IMR-90 (cell line): ENCODE measurements around the gene AIRE. TPM values are rescaled to one million over a fixed set of nuclear protein-coding genes. Genes with fewer than 3 reads are reported as not detected.
A peak's percentile ranks its signal among the peaks of the same experiment; 100 is the strongest.

ENCODE experiments used
- ATAC-seq: fragments of 200-7000 bp; cut with Tn5 transposase; 2 replicates; pipeline ENCODE4 v1.9.1; 2020; ENCODE audit warnings: low read depth, mild to moderate bottlenecking, moderate library complexity
- BruUV-seq: library from RNA; stranded (reverse); fragments of 400-500 nt; replicated peaks from 2 replicates; lab custom pipeline; 2021; lab: Mats Ljungman, UMichigan
- CTCF ChIA-PET: fragments of 300-600 bp; formaldehyde crosslinking; extraction: SDS; loops from one replicate; lab custom pipeline; 2021; ENCODE audit warnings: antibody characterized with exemption; lab: Yijun Ruan, JAX
- POLR2A ChIA-PET: fragments of 300-600 bp; sonication (Branson Sonifier 250); formaldehyde crosslinking; loops from one replicate; lab custom pipeline; 2022; ENCODE audit warnings: antibody characterized with exemption; ENCODE audit not compliant: unreplicated experiment; lab: Charles Lee
- DNase-seq: peaks from one replicate; pipeline ENCODE4 v3.0.0; 2013
- H2AFZ ChIP-seq: replicated peaks from 2 replicates; pipeline ENCODE3; 2013; ENCODE audit warnings: low read length, mild to moderate bottlenecking; ENCODE audit not compliant: poor library complexity
- H2AK5ac ChIP-seq: 2 replicates; pipeline ENCODE4 v1.6.1; 2013; ENCODE audit warnings: low read depth, low read length, inconsistent platforms
- H2AK9ac ChIP-seq: replicated peaks from 2 replicates; pipeline ENCODE3; 2013; ENCODE audit warnings: mild to moderate bottlenecking, low read depth, low read length, moderate library complexity; ENCODE audit not compliant: poor library complexity
- H2BK120ac ChIP-seq: 2 replicates; pipeline ENCODE4 v1.6.1; 2013; ENCODE audit warnings: low read depth, low read length, inconsistent platforms
- H2BK15ac ChIP-seq: 3 replicates; pipeline ENCODE4 v1.6.1; 2013; ENCODE audit warnings: low read depth, low read length, inconsistent platforms
- H2BK20ac ChIP-seq: 2 replicates; pipeline ENCODE4 v1.6.1; 2013; ENCODE audit warnings: low read depth, mild to moderate bottlenecking, inconsistent platforms, low read length, moderate library complexity
- H2BK5ac ChIP-seq: 2 replicates; pipeline ENCODE4 v1.6.1; 2013; ENCODE audit warnings: mild to moderate bottlenecking, low read depth, low read length, inconsistent platforms; ENCODE audit not compliant: poor library complexity, severe bottlenecking
- H3K14ac ChIP-seq: replicated peaks from 2 replicates; pipeline ENCODE4 v1.6.1; 2013; ENCODE audit warnings: low read depth, low read length, inconsistent platforms
- H3K18ac ChIP-seq: 2 replicates; pipeline ENCODE4 v1.6.1; 2013; ENCODE audit warnings: low read depth, low read length, control low read depth
- H3K23ac ChIP-seq: 2 replicates; pipeline ENCODE4 v1.6.1; 2013; ENCODE audit warnings: low read depth, low read length, inconsistent platforms
- H3K27ac ChIP-seq: 2 replicates; pipeline ENCODE4 v1.5.1; 2013; ENCODE audit warnings: mild to moderate bottlenecking, control low read depth, low read length; ENCODE audit not compliant: insufficient read depth
- H3K27me3 ChIP-seq: 2 replicates; pipeline ENCODE4 v1.6.1; 2013; ENCODE audit warnings: low read length; ENCODE audit not compliant: control insufficient read depth, insufficient read depth
- H3K36me3 ChIP-seq: 2 replicates; pipeline ENCODE4 v1.6.1; 2013; ENCODE audit warnings: low read length, mixed read lengths; ENCODE audit not compliant: control insufficient read depth, insufficient read depth
- H3K4ac ChIP-seq: 2 replicates; pipeline ENCODE4 v1.6.1; 2013; ENCODE audit warnings: low read depth, low read length, inconsistent platforms
- H3K4me1 ChIP-seq: 2 replicates; pipeline ENCODE4 v1.6.1; 2013; ENCODE audit warnings: low read length, mixed read lengths; ENCODE audit not compliant: control insufficient read depth, insufficient read depth
- H3K4me2 ChIP-seq: 2 replicates; pipeline ENCODE4 v1.6.1; 2013; ENCODE audit warnings: low read depth, mild to moderate bottlenecking, control low read depth, low read length, moderate library complexity
- H3K4me3 ChIP-seq: 2 replicates; pipeline ENCODE4 v1.5.1; 2013; ENCODE audit warnings: low read depth, mild to moderate bottlenecking, control low read depth, low read length, moderate library complexity; ENCODE audit not compliant: insufficient read depth
- H3K56ac ChIP-seq: 2 replicates; pipeline ENCODE4 v1.6.1; 2013; ENCODE audit warnings: low read length, inconsistent platforms; ENCODE audit not compliant: insufficient read depth; ENCODE audit errors: extremely low read depth
- H3K79me1 ChIP-seq, 2 experiments: 2 replicates each; pipeline ENCODE4 v1.6.1; 2013; ENCODE audit warnings: low read length in 2 of 2, inconsistent platforms in 1 of 2, low read depth in 1 of 2
- H3K9ac ChIP-seq: 2 replicates; pipeline ENCODE4 v1.6.1; 2013; ENCODE audit warnings: low read depth, low read length, control low read depth
- H3K9me1 ChIP-seq: 2 replicates; pipeline ENCODE4 v1.6.1; 2013; ENCODE audit warnings: low read length, inconsistent platforms; ENCODE audit not compliant: insufficient read depth
- H3K9me3 ChIP-seq: 2 replicates; pipeline ENCODE4 v1.6.1; 2013; ENCODE audit warnings: low read length; ENCODE audit not compliant: control insufficient read depth, insufficient read depth
- H4K20me1 ChIP-seq: 2 replicates; pipeline ENCODE4 v1.6.1; 2013; ENCODE audit warnings: low read length, inconsistent platforms; ENCODE audit not compliant: insufficient read depth
- H4K5ac ChIP-seq: 2 replicates; pipeline ENCODE4 v1.6.1; 2013; ENCODE audit warnings: mild to moderate bottlenecking, low read depth, low read length, control low read depth
- H4K8ac ChIP-seq, 2 experiments: 2 replicates each; pipeline ENCODE4 v1.6.1; 2013; ENCODE audit warnings: low read depth in 2 of 2, low read length in 2 of 2, control low read depth in 1 of 2, inconsistent platforms in 1 of 2
- H4K91ac ChIP-seq: 2 replicates; pipeline ENCODE4 v1.6.1; 2013; ENCODE audit warnings: low read depth, low read length, inconsistent platforms; ENCODE audit not compliant: insufficient read depth
- BHLHE40 ChIP-seq: fragments of 150-350 bp; IDR thresholded peaks from 2 replicates; pipeline ENCODE4 v1.6.1; 2016; ENCODE audit warnings: mild to moderate bottlenecking, low read depth, low read length
- CEBPB ChIP-seq: IDR thresholded peaks from 2 replicates; pipeline ENCODE4 v1.6.1; 2012; ENCODE audit warnings: low read depth, low read length, improper control_type of control experiment
- CHD1 ChIP-seq: IDR thresholded peaks from 2 replicates; pipeline ENCODE4 v1.6.1; 2012; ENCODE audit warnings: low read depth, low read length, improper control_type of control experiment
- CTCF ChIP-seq: conservative IDR thresholded peaks from 2 replicates; pipeline ENCODE4 v1.5.1; 2012; ENCODE audit warnings: mild to moderate bottlenecking, low read depth, low read length, improper control_type of control experiment
- ELK1 ChIP-seq: fragments of 150-350 bp; IDR thresholded peaks from 2 replicates; pipeline ENCODE4 v1.6.1; 2016; ENCODE audit warnings: low read depth, mild to moderate bottlenecking, low read length, moderate library complexity, borderline replicate concordance
- FOS ChIP-seq: fragments of 150-350 bp; IDR thresholded peaks from 2 replicates; pipeline ENCODE4 v1.6.1; 2016; ENCODE audit warnings: low read depth, low read length
- MAFK ChIP-seq: IDR thresholded peaks from 2 replicates; pipeline ENCODE4 v1.6.1; 2012; ENCODE audit warnings: low read depth, low read length, improper control_type of control experiment
- MAZ ChIP-seq: IDR thresholded peaks from 2 replicates; pipeline ENCODE4 v1.6.1; 2012; ENCODE audit warnings: low read depth, mild to moderate bottlenecking, low read length, improper control_type of control experiment, moderate library complexity, borderline replicate concordance
- MXI1 ChIP-seq: IDR thresholded peaks from 2 replicates; pipeline ENCODE4 v1.6.1; 2012; ENCODE audit warnings: low read depth, mild to moderate bottlenecking, low read length, moderate library complexity, borderline replicate concordance
- NFE2L2 ChIP-seq: fragments of 150-350 bp; IDR thresholded peaks from 2 replicates; pipeline ENCODE4 v1.6.1; 2016; ENCODE audit warnings: low read depth, mild to moderate bottlenecking, low read length
- POLR2A ChIP-seq: IDR thresholded peaks from 2 replicates; pipeline ENCODE4 v1.6.1; 2012; ENCODE audit warnings: mild to moderate bottlenecking, low read depth, low read length
- RCOR1 ChIP-seq: IDR thresholded peaks from 2 replicates; pipeline ENCODE4 v1.6.1; 2012; ENCODE audit warnings: mild to moderate bottlenecking, low read length, improper control_type of control experiment; ENCODE audit not compliant: insufficient replicate concordance
- RFX5 ChIP-seq: IDR thresholded peaks from 2 replicates; pipeline ENCODE4 v1.8.0; 2012; ENCODE audit warnings: low read depth, mild to moderate bottlenecking, low read length, moderate library complexity
- SMC3 ChIP-seq: fragments of 150-350 bp; IDR thresholded peaks from 2 replicates; pipeline ENCODE4 v1.6.1; 2016; ENCODE audit warnings: low read depth, mild to moderate bottlenecking, antibody characterized with exemption, low read length, moderate library complexity
- whole genome bisulfite sequencing, 2 experiments: methylation state at CpG; one replicate each; pipeline versions ENCODE4 v1.1.5 to v1.1.7; 2013; ENCODE audit warnings: missing lambda C conversion rate in 2 of 2; ENCODE audit not compliant: insufficient read length in 1 of 2; ENCODE audit errors: extremely low coverage in 2 of 2; 5-methylcytosine and 5-hydroxymethylcytosine counted together
- dilution Hi-C: fragments of 300-500 bp; cut with HindIII; formaldehyde crosslinking; loops from one replicate; pipeline ENCODE4 v1.14.3; 2018; ENCODE audit warnings: low sequenced_read_pairs; ENCODE audit not compliant: unreplicated experiment
- in situ Hi-C: fragments of 300-500 bp; cut with MboI; formaldehyde crosslinking; loops from 3 replicates; pipeline ENCODE4 v1.14.3; 2019; ENCODE audit warnings: low sequenced_read_pairs, inconsistent platforms, mixed read lengths
- intact Hi-C: fragments of 100-400 bp; cut with micrococcal nuclease; formaldehyde crosslinking; loops from 2 replicates; pipeline ENCODE4 v1.10.0; 2022
- polyA plus RNA-seq, 3 experiments: library from polyadenylated mRNA; depleted of rRNA; stranded (reverse); fragments of >200 nt; gene quantifications; 2 replicates each; pipeline ENCODE4 v1.2.3, GENCODE V29; 2012; ENCODE audit warnings: low replicate concordance in 1 of 3
- total RNA-seq: library from RNA; depleted of rRNA; stranded (reverse); fragments of >200 nt; gene quantifications from 2 replicates; pipeline ENCODE4 v1.2.3, GENCODE V29; 2012
- TF ChIP-seq, protein P1 (sequence below): fragments of 150-350 bp; IDR thresholded peaks from 2 replicates; pipeline ENCODE4 v1.6.1; 2017; ENCODE audit warnings: mild to moderate bottlenecking, antibody characterized with exemption, low read length, low read depth

Gene AIRE
- total and polyA plus RNA-seq, 2 of the 4 experiments (the other 2 are of a cell fraction) = 0.05 TPM; not detected in 1

GRCh38 chr21:44329086-44329889, 43.6 kb downstream of the AIRE start:
- peak overlapping the region; percentile 65 for H2AK9ac ChIP-seq
- H3K27me3 ChIP-seq = no peaks in the 10 kb centered on the region
- dilution Hi-C loops (no loop called here), intact Hi-C loops (no loop called here), in situ Hi-C loops (no loop called here)
- 95% methylated on average over 8 of the region's 26 CpGs; no CpG with 5 or more reads in 1 of the 2 experiments for WGBS, 2 experiments
- no peak overlapping the region for H3K14ac ChIP-seq
- no peaks in the 10 kb centered on the region for H3K4me1 ChIP-seq
- no peak overlapping the region for H3K4ac ChIP-seq
- H3K56ac ChIP-seq = no peak overlapping the region
- H3K4me3 ChIP-seq = no peak overlapping the region
- H2AK5ac ChIP-seq = no peak overlapping the region
- H3K9me1 ChIP-seq = no peaks in the 10 kb centered on the region
- ATAC-seq (no peak), DNase-seq (no peak)
- no peak overlapping the region for H2BK5ac ChIP-seq
- H3K9ac ChIP-seq = no peak overlapping the region
- H2BK120ac ChIP-seq = no peak overlapping the region
- H3K18ac ChIP-seq = no peak overlapping the region
- H4K20me1 ChIP-seq = peaks cover 11% of the 10 kb centered on the region
- H3K9me3 ChIP-seq = no peaks in the 10 kb centered on the region
- H4K8ac ChIP-seq = no peak overlapping the region
- H3K23ac ChIP-seq = no peak overlapping the region
- no peak overlapping the region for H2BK20ac ChIP-seq
- H3K4me2 ChIP-seq = no peak overlapping the region
- no peak overlapping the region for H4K91ac ChIP-seq
- H3K36me3 ChIP-seq = peaks cover 26% of the 10 kb centered on the region
- ChIA-PET POLR2A (no interaction called here), CTCF (no interaction called here)
- no peak overlapping the region for H2BK15ac ChIP-seq
- BruUV-seq = no TSS peak
- no peaks in the 10 kb centered on the region for H3K79me1 ChIP-seq
- no peak overlapping the region for H3K27ac ChIP-seq
- no peak overlapping the region for H2AFZ ChIP-seq
- no peak overlapping the region for H4K5ac ChIP-seq
- TF ChIP-seq RCOR1 (no peak), BHLHE40 (no peak), FOS (no peak), CEBPB (no peak), POLR2A (no peak), MAFK (no peak), MAZ (no peak), ELK1 (no peak), CTCF (no peak), CHD1 (no peak), NFE2L2 (no peak), SMC3 (no peak), MXI1 (no peak), RFX5 (no peak)
- TF ChIP-seq, protein P1, sequence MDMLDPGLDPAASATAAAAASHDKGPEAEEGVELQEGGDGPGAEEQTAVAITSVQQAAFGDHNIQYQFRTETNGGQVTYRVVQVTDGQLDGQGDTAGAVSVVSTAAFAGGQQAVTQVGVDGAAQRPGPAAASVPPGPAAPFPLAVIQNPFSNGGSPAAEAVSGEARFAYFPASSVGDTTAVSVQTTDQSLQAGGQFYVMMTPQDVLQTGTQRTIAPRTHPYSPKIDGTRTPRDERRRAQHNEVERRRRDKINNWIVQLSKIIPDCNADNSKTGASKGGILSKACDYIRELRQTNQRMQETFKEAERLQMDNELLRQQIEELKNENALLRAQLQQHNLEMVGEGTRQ = no peak
